ENCODE results near the gene CDH23. TPM values are rescaled to one million over a fixed set of nuclear protein-coding genes. Genes with fewer than 3 reads are reported as not detected.

CDH23 gene
- total RNA-seq, 1 donor from 2014 or later, result 10.3 TPM

DNA sequence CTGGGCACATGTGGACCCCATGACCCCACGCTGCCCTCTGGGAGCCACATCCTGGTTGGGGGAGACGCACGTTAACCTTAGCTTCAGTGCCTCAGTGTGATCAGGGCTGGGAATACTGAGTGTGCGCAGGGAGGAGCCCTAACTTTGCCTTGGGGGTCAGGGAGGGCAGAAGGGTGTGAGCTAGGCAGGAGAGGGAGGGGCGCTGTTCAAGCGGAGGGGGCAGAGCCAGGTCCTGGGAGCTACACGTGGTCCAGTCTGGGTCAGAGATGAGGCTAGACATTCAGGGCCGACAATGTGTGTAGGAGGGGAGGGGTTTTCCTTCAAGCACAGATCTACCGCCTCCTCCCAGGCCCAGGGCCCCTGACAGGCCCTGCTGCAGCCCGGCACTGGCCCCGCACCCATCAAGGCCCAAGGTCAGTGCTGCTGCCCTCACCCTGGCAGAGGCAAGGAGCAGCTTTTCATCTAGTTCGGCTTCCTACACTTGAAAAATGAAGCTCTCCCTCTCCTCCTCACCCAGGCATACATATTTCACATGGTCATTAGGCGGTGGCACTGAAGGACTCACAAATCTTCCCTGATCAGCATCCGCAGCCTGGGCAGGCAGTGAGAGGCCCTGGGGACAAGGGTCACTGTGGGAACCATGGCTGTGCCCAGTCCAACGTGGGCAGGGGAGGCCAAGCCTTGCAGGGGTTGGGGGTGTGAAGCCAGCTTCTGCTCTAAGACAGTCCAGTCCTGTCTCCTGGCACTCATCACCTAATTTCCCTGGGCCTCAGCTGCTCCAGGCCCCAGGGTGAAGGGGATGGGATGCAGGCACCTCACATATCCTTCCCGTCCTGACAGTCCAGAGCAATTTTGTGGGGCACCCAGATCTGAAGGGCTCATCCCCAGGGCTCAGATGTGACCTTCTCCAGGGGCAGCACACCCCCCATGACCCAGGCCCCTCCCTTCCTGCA, 275.6 kb downstream of the CDH23 start:
- intact Hi-C loops (cut with DNase I), result no loop called here

DNA sequence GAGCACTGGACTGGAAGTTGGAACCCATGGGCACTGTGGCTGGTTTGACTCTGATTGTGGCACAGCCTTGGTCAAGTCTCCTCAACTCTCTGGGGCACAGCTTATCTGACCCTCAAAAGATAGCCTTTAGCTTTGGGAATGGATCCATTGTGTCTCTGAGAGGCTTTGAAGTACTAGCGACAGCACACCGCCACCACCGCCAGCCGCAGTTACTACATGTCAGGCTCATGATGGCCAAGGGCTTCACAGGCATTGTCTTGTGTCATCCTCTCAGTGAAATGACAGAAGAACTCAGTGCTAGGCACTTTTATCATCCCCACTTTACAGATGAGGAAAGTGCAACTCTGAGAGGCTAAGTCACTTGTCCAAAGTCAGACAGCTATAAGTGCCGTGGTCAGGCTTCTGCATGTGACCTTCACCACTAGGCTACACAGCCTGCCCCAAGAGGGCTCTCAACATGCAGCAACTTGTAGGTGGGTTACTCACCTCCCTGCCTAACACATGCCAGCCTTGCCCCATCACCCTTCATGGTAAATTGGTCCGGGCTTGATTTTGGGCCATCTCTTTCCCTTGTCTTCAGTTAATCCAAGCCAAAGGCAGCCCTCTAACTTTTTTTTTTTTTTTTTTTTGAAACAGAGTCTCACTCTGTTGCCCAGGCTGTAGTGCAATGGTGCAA, 278.7 kb downstream of the CDH23 start:
- H3K4me3 ChIP-seq, result no peak overlapping the region
- H3K4me1 ChIP-seq, result no peaks in the 10 kb centered on the region
- no peaks in the 10 kb centered on the region for H3K9me3 ChIP-seq
- DNase-seq (ENCODE audit: extremely low spot score in 2 of 2), result no peak
- H3K27me3 ChIP-seq, result no peaks in the 10 kb centered on the region
- intact Hi-C loops (cut with DNase I), result no loop called here
- no peak overlapping the region for H3K27ac ChIP-seq
- H3K36me3 ChIP-seq, result no peaks in the 10 kb centered on the region
- TF ChIP-seq POLR2AphosphoS5 (IDR thresholded peaks at IDR 0.05; ENCODE audit: insufficient read depth in 1 of 2, low read depth in 1 of 2) (no peak), POLR2A (IDR thresholded peaks at IDR 0.05) (no peak)
- TF ChIP-seq, protein P1, sequence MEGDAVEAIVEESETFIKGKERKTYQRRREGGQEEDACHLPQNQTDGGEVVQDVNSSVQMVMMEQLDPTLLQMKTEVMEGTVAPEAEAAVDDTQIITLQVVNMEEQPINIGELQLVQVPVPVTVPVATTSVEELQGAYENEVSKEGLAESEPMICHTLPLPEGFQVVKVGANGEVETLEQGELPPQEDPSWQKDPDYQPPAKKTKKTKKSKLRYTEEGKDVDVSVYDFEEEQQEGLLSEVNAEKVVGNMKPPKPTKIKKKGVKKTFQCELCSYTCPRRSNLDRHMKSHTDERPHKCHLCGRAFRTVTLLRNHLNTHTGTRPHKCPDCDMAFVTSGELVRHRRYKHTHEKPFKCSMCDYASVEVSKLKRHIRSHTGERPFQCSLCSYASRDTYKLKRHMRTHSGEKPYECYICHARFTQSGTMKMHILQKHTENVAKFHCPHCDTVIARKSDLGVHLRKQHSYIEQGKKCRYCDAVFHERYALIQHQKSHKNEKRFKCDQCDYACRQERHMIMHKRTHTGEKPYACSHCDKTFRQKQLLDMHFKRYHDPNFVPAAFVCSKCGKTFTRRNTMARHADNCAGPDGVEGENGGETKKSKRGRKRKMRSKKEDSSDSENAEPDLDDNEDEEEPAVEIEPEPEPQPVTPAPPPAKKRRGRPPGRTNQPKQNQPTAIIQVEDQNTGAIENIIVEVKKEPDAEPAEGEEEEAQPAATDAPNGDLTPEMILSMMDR (IDR thresholded peaks at IDR 0.05), result no peak

More for the DNA sequence above, 275.6 kb downstream of the CDH23 start:
- Histone ChIP-seq H3K27ac (no peak overlapping the region), H3K4me1 (no peaks in the 10 kb centered on the region), H3K27me3 (no peaks in the 10 kb centered on the region), H3K36me3 (no peaks in the 10 kb centered on the region), H3K4me3 (no peak overlapping the region), H3K9me3 (no peaks in the 10 kb centered on the region)
- TF ChIP-seq, protein P1 (IDR thresholded peaks at IDR 0.05), result no peak
- TF ChIP-seq POLR2A (IDR thresholded peaks at IDR 0.05), result no peak
- TF ChIP-seq POLR2AphosphoS5 (IDR thresholded peaks at IDR 0.05; ENCODE audit: insufficient read depth in 1 of 2, low read depth in 1 of 2), result no peak
- no peak for DNase-seq (ENCODE audit: extremely low spot score in 2 of 2)

DNA sequence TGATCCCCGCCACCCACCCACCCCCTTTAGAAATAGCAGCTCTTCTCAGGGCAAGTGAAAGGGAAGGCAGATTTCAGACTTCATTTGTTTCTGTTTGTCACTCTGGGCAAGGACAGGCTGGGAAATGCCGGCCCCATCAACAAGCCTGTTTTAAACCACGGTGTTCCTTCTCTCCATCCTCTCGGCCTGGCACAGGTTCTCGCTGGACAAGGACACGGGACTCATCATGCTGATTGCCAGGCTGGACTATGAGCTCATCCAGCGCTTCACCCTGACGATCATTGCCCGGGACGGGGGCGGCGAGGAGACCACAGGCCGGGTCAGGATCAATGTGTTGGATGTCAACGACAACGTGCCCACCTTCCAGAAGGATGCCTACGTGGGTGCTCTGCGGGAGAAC, 280.5 kb downstream of the CDH23 start:
- H3K27ac ChIP-seq, result no peak overlapping the region
- H3K9me3 ChIP-seq, result no peaks in the 10 kb centered on the region
- intact Hi-C loops (cut with DNase I), result no loop called here
- no peaks in the 10 kb centered on the region for H3K27me3 ChIP-seq
- H3K4me3 ChIP-seq, result no peak overlapping the region
- H3K36me3 ChIP-seq, result no peaks in the 10 kb centered on the region
- no peak for DNase-seq (ENCODE audit: extremely low spot score in 2 of 2)
- H3K4me1 ChIP-seq, result no peaks in the 10 kb centered on the region
- TF ChIP-seq POLR2A (IDR thresholded peaks at IDR 0.05) (no peak), POLR2AphosphoS5 (IDR thresholded peaks at IDR 0.05; ENCODE audit: insufficient read depth in 1 of 2, low read depth in 1 of 2) (no peak)
- TF ChIP-seq, protein P1 (IDR thresholded peaks at IDR 0.05), result no peak

DNA sequence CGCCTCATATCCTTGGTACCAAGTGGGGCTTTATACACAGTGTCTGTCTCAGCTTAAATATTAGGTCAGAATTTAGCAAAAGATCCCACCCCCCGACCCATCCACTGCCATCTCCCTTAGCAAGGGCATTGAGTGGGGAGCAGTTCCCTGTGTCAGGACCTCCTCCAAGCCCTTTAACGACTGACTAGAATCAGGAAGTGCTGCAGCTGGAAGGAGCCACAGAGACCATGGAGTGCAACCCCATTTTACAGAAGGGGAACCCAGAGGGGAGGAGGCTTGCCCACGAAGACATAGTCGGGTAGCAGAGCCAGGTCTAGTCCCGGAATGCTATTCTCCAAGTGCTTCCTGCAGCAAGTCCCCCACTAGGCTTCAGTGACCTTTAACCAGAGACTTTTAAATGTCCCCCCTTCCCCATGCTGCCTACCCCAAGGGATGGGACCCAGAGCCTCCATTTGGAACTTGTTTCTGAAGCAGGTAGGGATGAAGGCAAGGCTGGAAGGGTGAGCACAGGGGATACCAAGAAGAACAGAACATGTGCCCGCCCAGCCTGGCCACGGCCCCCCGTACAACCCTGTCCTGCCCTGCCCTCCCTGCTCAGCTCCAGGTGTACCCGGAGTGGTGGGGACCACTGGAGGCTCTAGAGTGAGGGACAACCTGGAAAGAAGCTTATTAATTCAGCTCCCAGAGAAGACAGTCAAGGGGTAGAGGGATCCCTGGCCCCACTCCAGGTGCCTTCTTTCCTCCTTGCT, 281.5 kb downstream of the CDH23 start:
- H3K36me3 ChIP-seq, result no peaks in the 10 kb centered on the region
- H3K4me1 ChIP-seq, result no peaks in the 10 kb centered on the region
- no peak for DNase-seq (ENCODE audit: extremely low spot score in 2 of 2)
- H3K27ac ChIP-seq, result no peak overlapping the region
- H3K9me3 ChIP-seq, result no peaks in the 10 kb centered on the region
- intact Hi-C loops (cut with DNase I), result no loop called here
- H3K4me3 ChIP-seq, result no peak overlapping the region
- no peaks in the 10 kb centered on the region for H3K27me3 ChIP-seq
- TF ChIP-seq POLR2A (IDR thresholded peaks at IDR 0.05), result no peak
- TF ChIP-seq POLR2AphosphoS5 (IDR thresholded peaks at IDR 0.05; ENCODE audit: insufficient read depth in 1 of 2, low read depth in 1 of 2), result no peak
- TF ChIP-seq, protein P1 (IDR thresholded peaks at IDR 0.05), result no peak

Data from vagina (tissue), 2 donors.